ENCODE measurements around the gene XRRA1. TPM values are rescaled to one million over a fixed set of nuclear protein-coding genes. Genes with fewer than 3 reads are reported as not detected.
A peak's percentile ranks its signal among the peaks of the same experiment; 100 is the strongest.

The XRRA1 gene
- total and polyA plus RNA-seq, 2 of the 13 experiments (the other 11 are each of a cell fraction or from before 2014, with no cell fraction given) = 7.6 to 10.5 TPM

- TF ChIP-seq ZNF574 (CRISPR knock-in tag; IDR thresholded peaks at IDR 0.05) (peak; percentile 92), CCDC6 (CRISPR knock-in tag; IDR thresholded peaks at IDR 0.05) (no peak), ZMYM3 (CRISPR knock-in tag; IDR thresholded peaks at IDR 0.05) (no peak), BATF2 (CRISPR knock-in tag; IDR thresholded peaks at IDR 0.05) (no peak), HBP1 (CRISPR knock-in tag; IDR thresholded peaks at IDR 0.05; ENCODE audit: low read depth) (0 out of 2 replicates have a peak, but pooled peaks have one; percentile 42), ONECUT2 (CRISPR knock-in tag; IDR thresholded peaks at IDR 0.05) (peak; percentile 30; the same call in 1 of the 2 replicates), PREB (CRISPR knock-in tag; IDR thresholded peaks at IDR 0.05) (no peak), FOXM1 (CRISPR knock-in tag; IDR thresholded peaks at IDR 0.05) (no peak), ZBTB43 (CRISPR knock-in tag; conservative IDR thresholded peaks at IDR 0.05) (peak; percentile 60; the same call in 1 of the 2 replicates), SSRP1 (CRISPR knock-in tag; IDR thresholded peaks at IDR 0.05) (no peak), SOX13 (IDR thresholded peaks at IDR 0.05) (no peak), SOX13 (CRISPR knock-in tag; conservative IDR thresholded peaks at IDR 0.05 in 1 of 2, IDR thresholded peaks at IDR 0.05 in 1 of 2) (0 out of 4 replicates have a peak, but pooled peaks of 1 of the 2 experiments have one; percentile 12), ZBTB21 (CRISPR knock-in tag; IDR thresholded peaks at IDR 0.05) (no peak), SALL1 (CRISPR knock-in tag; IDR thresholded peaks at IDR 0.05) (peak; percentile 95), TRIM24 (CRISPR knock-in tag; IDR thresholded peaks at IDR 0.05) (no peak), ZNF331 (CRISPR knock-in tag; IDR thresholded peaks at IDR 0.05) (peak; percentile 72), ADNP (CRISPR knock-in tag; IDR thresholded peaks at IDR 0.05) (no peak), NR3C1 (CRISPR knock-in tag; IDR thresholded peaks at IDR 0.05) (no peak), BCLAF1 (IDR thresholded peaks at IDR 0.05) (no peak)
These were observed at the start of gene XRRA1, which contains the start of gene SPCS2 (continued) for GRCh38 chr11:74948898-74949752.
